HG02852 (cell line): Measurements from ENCODE around the gene KCTD20.
A peak's percentile ranks its signal among the peaks of the same experiment; 100 is the strongest.
"Not testable (repeated sequence)": the region's sequence is repeated elsewhere in the genome, so short reads cannot be mapped to it uniquely, and the experiment has no call there.

Experiments
- ATAC-seq: cut with Tn5 transposase; IDR thresholded peaks from one replicate; pipeline ENCODE4 v1.9.1; 2021; ENCODE audit warnings: mild to moderate bottlenecking, moderate library complexity; ENCODE audit not compliant: unreplicated experiment

The KCTD20 gene

GRCh38 chr6:36442671-36443470 lies at the start of gene KCTD20, which contains the start of gene PXT1:
Gene KCTD20, plus strand, starts transcription at chr6:36443000. Its CDS starts 27,098 bp downstream, at chr6:36470098.
Gene PXT1, minus strand, starts transcription at chr6:36442854. Its CDS starts 16,772 bp downstream, at chr6:36426082.
- peak; percentile 83 for ATAC-seq

GRCh38 chr6:36399970-36400369 lies 42.8 kb upstream of the KCTD20 start:
- no peak for ATAC-seq

- no peak for ATAC-seq
These were observed 40.3 kb upstream of the KCTD20 start for GRCh38 chr6:36402481-36402880.

- ATAC-seq = no peak
These were observed 38.6 kb upstream of the KCTD20 start for GRCh38 chr6:36404164-36404563.

GRCh38 chr6:36409718-36410117 lies 33.1 kb upstream of the KCTD20 start:
- ATAC-seq = not testable (repeated sequence)

GRCh38 chr6:36413489-36414480 lies 29.0 kb upstream of the KCTD20 start:
- no peak for ATAC-seq

- no peak for ATAC-seq
These were observed 28.3 kb upstream of the KCTD20 start for GRCh38 chr6:36414481-36414880.

GRCh38 chr6:36418558-36418957 lies 24.2 kb upstream of the KCTD20 start:
- no peak for ATAC-seq

GRCh38 chr6:36419310-36419709 lies 23.5 kb upstream of the KCTD20 start:
- no peak for ATAC-seq

- ATAC-seq = no peak
These were observed 20.1 kb upstream of the KCTD20 start for GRCh38 chr6:36422714-36423100.

GRCh38 chr6:36423101-36423824 lies 19.5 kb upstream of the KCTD20 start:
- peak; percentile 93 for ATAC-seq

GRCh38 chr6:36426622-36427021 lies 16.2 kb upstream of the KCTD20 start:
- no peak for ATAC-seq

GRCh38 chr6:36428911-36429310 lies 13.9 kb upstream of the KCTD20 start:
- ATAC-seq = no peak

- ATAC-seq = no peak
These were observed 12.4 kb upstream of the KCTD20 start for GRCh38 chr6:36430351-36430750.

GRCh38 chr6:36431197-36431596 lies 11.6 kb upstream of the KCTD20 start:
- no peak for ATAC-seq

- no peak for ATAC-seq
These were observed 10.6 kb upstream of the KCTD20 start for GRCh38 chr6:36432151-36432671.

- ATAC-seq = no peak
These were observed 6.3 kb upstream of the KCTD20 start for GRCh38 chr6:36436466-36436865.

- ATAC-seq = peak; percentile 61
These were observed 1.4 kb upstream of the KCTD20 start for GRCh38 chr6:36441307-36441894.

- no peak for ATAC-seq
These were observed 613 bp upstream of the KCTD20 start for GRCh38 chr6:36442103-36442670.
